Measurements from ENCODE around the gene SNX11. TPM values are rescaled to one million over a fixed set of nuclear protein-coding genes. Genes with fewer than 3 reads are reported as not detected.

The SNX11 gene
- total and polyA plus RNA-seq, 9 of the 15 experiments (the other 6 are each of a cell fraction or from before 2014, with no cell fraction given), result 12.4 to 24.0 (median 16.8) TPM

GRCh38 chr17:48074322-48075081, 33.1 kb upstream of the SNX11 start:
- intact Hi-C loops (cut with micrococcal nuclease), result loop anchor here (1.0 kb wide), 1 partner anchor 48 kb away; no protein-coding TSS in a partner anchor
- 60% methylated on average over 7 of the region's 7 CpGs for WGBS (ENCODE audit: insufficient coverage, low coverage, missing lambda C conversion rate)
- H3K36me3 ChIP-seq (ENCODE audit: control insufficient read depth, insufficient read depth, low read length), result peaks cover 63% of the 10 kb centered on the region; the same call in 2 of the 3 replicates
- peak; percentile 71 for FAIRE-seq
- ATAC-seq, result peak; percentile 92
- no TSS peak for BruUV-seq (replicated peaks)
- no peak overlapping the region for H3K9ac ChIP-seq (ENCODE audit: insufficient read depth in 1 of 2, low read depth in 2 of 2, low read length in 2 of 2)
- no peaks in the 10 kb centered on the region for H3K27me3 ChIP-seq (ENCODE audit: control insufficient read depth in 2 of 2, insufficient read depth in 2 of 2, low read length in 2 of 2)
- DNase-seq (ENCODE audit: extremely low read depth in 1 of 4, low spot score in 3 of 4), result peak; percentile 53 to 79 (median 61)
- no peaks in the 10 kb centered on the region for H3K79me2 ChIP-seq (ENCODE audit: control insufficient read depth, insufficient read depth, low read length)
- no peak overlapping the region for H3K4me3 ChIP-seq
- no peaks in the 10 kb centered on the region for H3K9me3 ChIP-seq (replicated peaks; ENCODE audit: control insufficient read depth, insufficient read depth, low read depth, low read length)
- H3K9me1 ChIP-seq (ENCODE audit: control insufficient read depth, insufficient read depth, low read length), result no peaks in the 10 kb centered on the region
- no peaks in the 10 kb centered on the region for H3K4me1 ChIP-seq (replicated peaks in 1 of 2; ENCODE audit: control insufficient read depth in 2 of 2, insufficient read depth in 2 of 2, low read length in 2 of 2)
- CTCF ChIA-PET (ENCODE audit: low intra/inter-chr PET ratio), result interaction anchor here (0.7 to 3.4 kb wide), 6 partner anchors 40 to 178 kb away, joined by 3 to 54 read pairs (median 3); no protein-coding TSS in a partner anchor
- in situ Hi-C loops (cut with MboI), result loop anchor here (5.0 kb wide), 1 partner anchor 58 kb away; no protein-coding TSS in a partner anchor
- no peaks in the 10 kb centered on the region for H4K20me1 ChIP-seq (replicated peaks; ENCODE audit: control insufficient read depth, insufficient read depth, low read length)
- no peak overlapping the region for H2AFZ ChIP-seq (ENCODE audit: low read depth, low read length)
- H3K27ac ChIP-seq (ENCODE audit: extremely low read depth, low read depth, low read length), result no peak overlapping the region
- H3K4me2 ChIP-seq (ENCODE audit: insufficient read depth, low read length), result no peak overlapping the region
- POLR2A ChIA-PET, result interaction anchor here (0.7 to 0.8 kb wide), 2 partner anchors 22 to 33 kb away, joined by 3 read pairs; partner anchors contain the start of gene SNX11
- TF ChIP-seq, protein P1, sequence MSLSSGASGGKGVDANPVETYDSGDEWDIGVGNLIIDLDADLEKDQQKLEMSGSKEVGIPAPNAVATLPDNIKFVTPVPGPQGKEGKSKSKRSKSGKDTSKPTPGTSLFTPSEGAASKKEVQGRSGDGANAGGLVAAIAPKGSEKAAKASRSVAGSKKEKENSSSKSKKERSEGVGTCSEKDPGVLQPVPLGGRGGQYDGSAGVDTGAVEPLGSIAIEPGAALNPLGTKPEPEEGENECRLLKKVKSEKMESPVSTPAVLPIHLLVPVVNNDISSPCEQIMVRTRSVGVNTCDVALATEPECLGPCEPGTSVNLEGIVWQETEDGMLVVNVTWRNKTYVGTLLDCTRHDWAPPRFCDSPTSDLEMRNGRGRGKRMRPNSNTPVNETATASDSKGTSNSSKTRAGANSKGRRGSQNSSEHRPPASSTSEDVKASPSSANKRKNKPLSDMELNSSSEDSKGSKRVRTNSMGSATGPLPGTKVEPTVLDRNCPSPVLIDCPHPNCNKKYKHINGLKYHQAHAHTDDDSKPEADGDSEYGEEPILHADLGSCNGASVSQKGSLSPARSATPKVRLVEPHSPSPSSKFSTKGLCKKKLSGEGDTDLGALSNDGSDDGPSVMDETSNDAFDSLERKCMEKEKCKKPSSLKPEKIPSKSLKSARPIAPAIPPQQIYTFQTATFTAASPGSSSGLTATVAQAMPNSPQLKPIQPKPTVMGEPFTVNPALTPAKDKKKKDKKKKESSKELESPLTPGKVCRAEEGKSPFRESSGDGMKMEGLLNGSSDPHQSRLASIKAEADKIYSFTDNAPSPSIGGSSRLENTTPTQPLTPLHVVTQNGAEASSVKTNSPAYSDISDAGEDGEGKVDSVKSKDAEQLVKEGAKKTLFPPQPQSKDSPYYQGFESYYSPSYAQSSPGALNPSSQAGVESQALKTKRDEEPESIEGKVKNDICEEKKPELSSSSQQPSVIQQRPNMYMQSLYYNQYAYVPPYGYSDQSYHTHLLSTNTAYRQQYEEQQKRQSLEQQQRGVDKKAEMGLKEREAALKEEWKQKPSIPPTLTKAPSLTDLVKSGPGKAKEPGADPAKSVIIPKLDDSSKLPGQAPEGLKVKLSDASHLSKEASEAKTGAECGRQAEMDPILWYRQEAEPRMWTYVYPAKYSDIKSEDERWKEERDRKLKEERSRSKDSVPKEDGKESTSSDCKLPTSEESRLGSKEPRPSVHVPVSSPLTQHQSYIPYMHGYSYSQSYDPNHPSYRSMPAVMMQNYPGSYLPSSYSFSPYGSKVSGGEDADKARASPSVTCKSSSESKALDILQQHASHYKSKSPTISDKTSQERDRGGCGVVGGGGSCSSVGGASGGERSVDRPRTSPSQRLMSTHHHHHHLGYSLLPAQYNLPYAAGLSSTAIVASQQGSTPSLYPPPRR (CRISPR knock-in tag; IDR thresholded peaks at IDR 0.05; ENCODE audit: borderline replicate concordance), result no peak
- no peak for TF ChIP-seq ZHX1 (conservative IDR thresholded peaks at IDR 0.05; ENCODE audit: low read length)
- peak; percentile 87 for TF ChIP-seq SMC3 (conservative IDR thresholded peaks at IDR 0.05; ENCODE audit: insufficient read depth, low read depth, low read length)
- TF ChIP-seq, protein P2, sequence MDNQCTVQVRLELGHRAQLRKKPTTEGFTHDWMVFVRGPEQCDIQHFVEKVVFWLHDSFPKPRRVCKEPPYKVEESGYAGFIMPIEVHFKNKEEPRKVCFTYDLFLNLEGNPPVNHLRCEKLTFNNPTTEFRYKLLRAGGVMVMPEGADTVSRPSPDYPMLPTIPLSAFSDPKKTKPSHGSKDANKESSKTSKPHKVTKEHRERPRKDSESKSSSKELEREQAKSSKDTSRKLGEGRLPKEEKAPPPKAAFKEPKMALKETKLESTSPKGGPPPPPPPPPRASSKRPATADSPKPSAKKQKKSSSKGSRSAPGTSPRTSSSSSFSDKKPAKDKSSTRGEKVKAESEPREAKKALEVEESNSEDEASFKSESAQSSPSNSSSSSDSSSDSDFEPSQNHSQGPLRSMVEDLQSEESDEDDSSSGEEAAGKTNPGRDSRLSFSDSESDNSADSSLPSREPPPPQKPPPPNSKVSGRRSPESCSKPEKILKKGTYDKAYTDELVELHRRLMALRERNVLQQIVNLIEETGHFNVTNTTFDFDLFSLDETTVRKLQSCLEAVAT (IDR thresholded peaks at IDR 0.05), result no peak
- TF ChIP-seq DEAF1 (CRISPR knock-in tag; IDR thresholded peaks at IDR 0.05), result peak; percentile 87
- no peak for TF ChIP-seq MCM5 (IDR thresholded peaks at IDR 0.05; ENCODE audit: low read depth)

Data from K562 (cell line).